HepG2 (cell line): ENCODE results near the gene IGFN1. TPM values are rescaled to one million over a fixed set of nuclear protein-coding genes. Genes with fewer than 3 reads are reported as not detected.
A peak's percentile ranks its signal among the peaks of the same experiment; 100 is the strongest.

Experiments used
- DMAP1 ChIP-seq: IDR thresholded peaks from 2 replicates; pipeline ENCODE4 v1.6.1; 2016
- HOXD1 ChIP-seq: sonication (generic); formaldehyde crosslinking; IDR thresholded peaks from 2 replicates; pipeline ENCODE4 v1.5.0; 2020; ENCODE audit warnings: missing genetic modification reagents
- KAT8 ChIP-seq: IDR thresholded peaks from 2 replicates; pipeline ENCODE4 v1.6.1; 2016; ENCODE audit warnings: missing genetic modification reagents, missing compliant biosample characterization
- MEIS1 ChIP-seq: sonication (generic); formaldehyde crosslinking; IDR thresholded peaks from 2 replicates; pipeline ENCODE4 v1.9.0; 2021; ENCODE audit warnings: mild to moderate bottlenecking, missing genetic modification reagents, moderate library complexity, borderline replicate concordance
- NR1H2 ChIP-seq: sonication (generic); formaldehyde crosslinking; IDR thresholded peaks from 2 replicates; pipeline ENCODE4 v1.8.1; 2022; ENCODE audit warnings: low read depth, missing genetic modification reagents, borderline replicate concordance
- PITX1 ChIP-seq: sonication (generic); formaldehyde crosslinking; IDR thresholded peaks from 2 replicates; pipeline ENCODE4 v1.5.1; 2020; ENCODE audit warnings: mild to moderate bottlenecking, missing genetic modification reagents
- PLSCR1 ChIP-seq: sonication (generic); formaldehyde crosslinking; IDR thresholded peaks from 2 replicates; pipeline ENCODE4 v1.5.0; 2020; ENCODE audit warnings: missing genetic modification reagents, mild to moderate bottlenecking, borderline replicate concordance
- TARDBP ChIP-seq: sonication (generic); formaldehyde crosslinking; IDR thresholded peaks from 2 replicates; pipeline ENCODE4 v1.8.0; 2022; ENCODE audit warnings: mild to moderate bottlenecking, missing genetic modification reagents
- TRIM24 ChIP-seq: sonication (generic); formaldehyde crosslinking; IDR thresholded peaks from 2 replicates; pipeline ENCODE4 v1.8.0; 2022; ENCODE audit warnings: mild to moderate bottlenecking, missing genetic modification reagents
- YY1 ChIP-seq: IDR thresholded peaks from 2 replicates; pipeline ENCODE4 v1.6.1; 2011; ENCODE audit warnings: low read length, low read depth, moderate library complexity, mild to moderate bottlenecking; ENCODE audit not compliant: insufficient read depth, insufficient replicate concordance
- ZBTB20 ChIP-seq: sonication (generic); formaldehyde crosslinking; IDR thresholded peaks from 2 replicates; pipeline ENCODE4 v1.8.1; 2023; ENCODE audit warnings: missing genetic modification reagents, low read depth, mild to moderate bottlenecking, borderline replicate concordance
- ZBTB39 ChIP-seq: sonication (generic); formaldehyde crosslinking; IDR thresholded peaks from 2 replicates; pipeline ENCODE4 v1.5.0; 2020; ENCODE audit warnings: missing genetic modification reagents
- ZFP36 ChIP-seq: fragments of 150-350 bp; IDR thresholded peaks from 2 replicates; pipeline ENCODE4 v1.6.1; 2018; ENCODE audit warnings: borderline replicate concordance, low read length, low read depth; ENCODE audit not compliant: partially characterized antibody
- ZMAT5 ChIP-seq: sonication (generic); formaldehyde crosslinking; IDR thresholded peaks from 2 replicates; pipeline ENCODE4 v1.5.0; 2020; ENCODE audit warnings: mild to moderate bottlenecking, low read depth, missing genetic modification reagents, borderline replicate concordance
- ZNF225 ChIP-seq: sonication (generic); formaldehyde crosslinking; IDR thresholded peaks from 2 replicates; pipeline ENCODE4 v1.4.0; 2020; ENCODE audit warnings: mild to moderate bottlenecking, missing genetic modification reagents
- ZNF354B ChIP-seq: sonication (generic); formaldehyde crosslinking; IDR thresholded peaks from 2 replicates; pipeline ENCODE4 v1.8.0; 2022; ENCODE audit warnings: mild to moderate bottlenecking, missing genetic modification reagents
- ZNF775 ChIP-seq: sonication (generic); formaldehyde crosslinking; IDR thresholded peaks from 2 replicates; pipeline ENCODE4 v1.4.0; 2020; ENCODE audit warnings: missing genetic modification reagents, mild to moderate bottlenecking, moderate library complexity, borderline replicate concordance
- ZNF850 ChIP-seq: sonication (generic); formaldehyde crosslinking; conservative IDR thresholded peaks from 2 replicates; pipeline ENCODE4 v1.9.0; 2021; ENCODE audit warnings: mild to moderate bottlenecking, missing genetic modification reagents
- ZSCAN20 ChIP-seq: sonication (generic); formaldehyde crosslinking; IDR thresholded peaks from 2 replicates; pipeline ENCODE4 v1.4.0; 2020; ENCODE audit warnings: missing genetic modification reagents, mild to moderate bottlenecking, borderline replicate concordance
- ZSCAN22 ChIP-seq: sonication (generic); formaldehyde crosslinking; IDR thresholded peaks from 2 replicates; pipeline ENCODE4 v1.4.0; 2020; ENCODE audit warnings: mild to moderate bottlenecking, missing genetic modification reagents
- polyA plus RNA-seq, 8 experiments: library from polyadenylated mRNA; depleted of rRNA in 3 of 8; stranded (reverse) in 7 of 8; unstranded in 1 of 8; fragments of >200 nt; fragmentation: Illumina TruSeq in 4 of 8; extraction: Trizol in 4 of 8; gene quantifications; 2 replicates each; pipeline versions ENCODE4 v1.2.1 to v1.2.3, GENCODE V29; 2011 to 2016; ENCODE audit warnings: low read depth in 4 of 8, missing spikeins in 1 of 8, mixed read lengths in 1 of 8; ENCODE audit not compliant: insufficient read depth in 1 of 8
- total RNA-seq, 5 experiments: library from RNA; depleted of rRNA; stranded (reverse); fragments of >200 nt; fragmentation: Illumina TruSeq; extraction: Trizol; gene quantifications; 2 replicates each; pipeline ENCODE4 v1.2.3, GENCODE V29; 2016; ENCODE audit warnings: low read depth in 1 of 5
- TF ChIP-seq, protein P1 (sequence below): sonication (generic); formaldehyde crosslinking; IDR thresholded peaks from 2 replicates; pipeline ENCODE4 v1.4.0; 2020; ENCODE audit warnings: missing genetic modification reagents, borderline replicate concordance
- TF ChIP-seq, protein P2 (sequence below): fragments of 450-650 bp; IDR thresholded peaks from 2 replicates; pipeline ENCODE4 v1.6.1; 2017

IGFN1 gene
- total and polyA plus RNA-seq, 2 of the 13 experiments (the other 11 are each of a cell fraction or from before 2014, with no cell fraction given): 0.04 to 0.05 TPM

GRCh38 chr1:201170533-201171062 lies 20.0 kb upstream of the IGFN1 start (continued):
- TF ChIP-seq PLSCR1 (CRISPR knock-in tag) (no peak), ZFP36 (no peak), DMAP1 (CRISPR knock-in tag) (peak; percentile 84), YY1 (peak; percentile 53), ZNF225 (CRISPR knock-in tag) (no peak), TARDBP (peak; percentile 88; the same call in 1 of the 2 replicates), ZSCAN20 (CRISPR knock-in tag) (0 out of 2 replicates have a peak, but pooled peaks have one; percentile 30), KAT8 (CRISPR knock-in tag) (peak; percentile 70; the same call in 1 of the 2 replicates), ZSCAN22 (0 out of 2 replicates have a peak, but pooled peaks have one; percentile 42), HOXD1 (CRISPR knock-in tag) (peak; percentile 40; the same call in 1 of the 2 replicates), ZBTB39 (CRISPR knock-in tag) (no peak), NR1H2 (CRISPR knock-in tag) (no peak), ZNF850 (CRISPR knock-in tag) (no peak), ZNF775 (no peak), ZMAT5 (CRISPR knock-in tag) (no peak), MEIS1 (CRISPR knock-in tag) (peak; percentile 97), TRIM24 (CRISPR knock-in tag) (no peak), PITX1 (peak; percentile 73), ZNF354B (CRISPR knock-in tag) (no peak), ZBTB20 (CRISPR knock-in tag) (no peak)
- TF ChIP-seq, protein P1, sequence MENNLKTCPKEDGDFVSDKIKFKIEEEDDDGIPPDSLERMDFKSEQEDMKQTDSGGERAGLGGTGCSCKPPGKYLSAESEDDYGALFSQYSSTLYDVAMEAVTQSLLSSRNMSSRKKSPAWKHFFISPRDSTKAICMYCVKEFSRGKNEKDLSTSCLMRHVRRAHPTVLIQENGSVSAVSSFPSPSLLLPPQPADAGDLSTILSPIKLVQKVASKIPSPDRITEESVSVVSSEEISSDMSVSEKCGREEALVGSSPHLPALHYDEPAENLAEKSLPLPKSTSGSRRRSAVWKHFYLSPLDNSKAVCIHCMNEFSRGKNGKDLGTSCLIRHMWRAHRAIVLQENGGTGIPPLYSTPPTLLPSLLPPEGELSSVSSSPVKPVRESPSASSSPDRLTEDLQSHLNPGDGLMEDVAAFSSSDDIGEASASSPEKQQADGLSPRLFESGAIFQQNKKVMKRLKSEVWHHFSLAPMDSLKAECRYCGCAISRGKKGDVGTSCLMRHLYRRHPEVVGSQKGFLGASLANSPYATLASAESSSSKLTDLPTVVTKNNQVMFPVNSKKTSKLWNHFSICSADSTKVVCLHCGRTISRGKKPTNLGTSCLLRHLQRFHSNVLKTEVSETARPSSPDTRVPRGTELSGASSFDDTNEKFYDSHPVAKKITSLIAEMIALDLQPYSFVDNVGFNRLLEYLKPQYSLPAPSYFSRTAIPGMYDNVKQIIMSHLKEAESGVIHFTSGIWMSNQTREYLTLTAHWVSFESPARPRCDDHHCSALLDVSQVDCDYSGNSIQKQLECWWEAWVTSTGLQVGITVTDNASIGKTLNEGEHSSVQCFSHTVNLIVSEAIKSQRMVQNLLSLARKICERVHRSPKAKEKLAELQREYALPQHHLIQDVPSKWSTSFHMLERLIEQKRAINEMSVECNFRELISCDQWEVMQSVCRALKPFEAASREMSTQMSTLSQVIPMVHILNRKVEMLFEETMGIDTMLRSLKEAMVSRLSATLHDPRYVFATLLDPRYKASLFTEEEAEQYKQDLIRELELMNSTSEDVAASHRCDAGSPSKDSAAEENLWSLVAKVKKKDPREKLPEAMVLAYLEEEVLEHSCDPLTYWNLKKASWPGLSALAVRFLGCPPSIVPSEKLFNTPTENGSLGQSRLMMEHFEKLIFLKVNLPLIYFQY: peak; percentile 35; the same call in 1 of the 2 replicates
- TF ChIP-seq, protein P2, sequence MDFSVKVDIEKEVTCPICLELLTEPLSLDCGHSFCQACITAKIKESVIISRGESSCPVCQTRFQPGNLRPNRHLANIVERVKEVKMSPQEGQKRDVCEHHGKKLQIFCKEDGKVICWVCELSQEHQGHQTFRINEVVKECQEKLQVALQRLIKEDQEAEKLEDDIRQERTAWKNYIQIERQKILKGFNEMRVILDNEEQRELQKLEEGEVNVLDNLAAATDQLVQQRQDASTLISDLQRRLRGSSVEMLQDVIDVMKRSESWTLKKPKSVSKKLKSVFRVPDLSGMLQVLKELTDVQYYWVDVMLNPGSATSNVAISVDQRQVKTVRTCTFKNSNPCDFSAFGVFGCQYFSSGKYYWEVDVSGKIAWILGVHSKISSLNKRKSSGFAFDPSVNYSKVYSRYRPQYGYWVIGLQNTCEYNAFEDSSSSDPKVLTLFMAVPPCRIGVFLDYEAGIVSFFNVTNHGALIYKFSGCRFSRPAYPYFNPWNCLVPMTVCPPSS: no peak
